GM19468 (cell line): ENCODE results near the gene PPP1R9B.

Experiments used
- ATAC-seq: cut with Tn5 transposase; IDR thresholded peaks from one replicate; pipeline ENCODE4 v1.9.1; 2021; ENCODE audit warnings: mild to moderate bottlenecking, moderate library complexity, moderate number of reproducible peaks; ENCODE audit not compliant: unreplicated experiment; ENCODE audit errors: extremely low read depth

Gene PPP1R9B

DNA sequence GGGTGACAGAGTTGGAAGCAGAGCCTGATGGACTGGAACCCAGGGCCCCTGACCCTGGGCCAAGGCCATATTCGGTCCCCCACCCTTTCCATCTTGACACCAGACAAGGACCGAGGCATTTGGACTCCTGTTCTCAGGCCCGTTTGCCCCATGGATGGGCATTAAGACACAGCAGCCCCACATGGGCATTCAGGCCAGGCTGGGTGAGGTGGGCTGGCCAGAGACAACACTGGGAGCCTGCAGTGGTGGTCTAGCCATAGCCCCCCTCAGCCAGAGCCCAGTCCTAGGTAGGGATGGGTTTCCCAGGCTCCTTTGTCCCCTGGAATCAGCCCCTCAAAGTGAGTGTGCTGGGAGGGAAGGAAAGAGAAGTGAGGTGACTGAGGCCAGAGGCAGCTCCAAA lies 53.7 kb downstream of the PPP1R9B start:
- no peak for ATAC-seq

DNA sequence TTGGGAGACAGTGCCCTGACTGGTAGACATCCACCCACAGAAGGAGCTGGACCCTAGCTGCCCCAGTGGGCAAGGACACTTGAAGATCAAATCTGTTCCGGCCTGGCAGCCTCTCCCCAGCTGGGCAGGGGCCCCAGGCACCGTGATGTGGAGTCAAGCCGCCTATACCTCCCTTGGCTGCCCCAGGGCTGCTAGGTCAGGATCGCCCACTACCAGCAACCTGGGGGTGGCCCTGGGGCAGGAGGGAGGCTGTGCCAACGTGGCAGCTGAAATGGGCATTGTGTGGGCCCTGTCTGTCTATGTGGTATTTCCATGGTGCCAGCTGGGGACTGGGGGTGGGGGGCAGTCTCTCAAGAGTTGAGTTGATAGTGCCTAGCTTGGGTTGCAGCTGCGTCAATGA lies 54.4 kb downstream of the PPP1R9B start:
- no peak for ATAC-seq

DNA sequence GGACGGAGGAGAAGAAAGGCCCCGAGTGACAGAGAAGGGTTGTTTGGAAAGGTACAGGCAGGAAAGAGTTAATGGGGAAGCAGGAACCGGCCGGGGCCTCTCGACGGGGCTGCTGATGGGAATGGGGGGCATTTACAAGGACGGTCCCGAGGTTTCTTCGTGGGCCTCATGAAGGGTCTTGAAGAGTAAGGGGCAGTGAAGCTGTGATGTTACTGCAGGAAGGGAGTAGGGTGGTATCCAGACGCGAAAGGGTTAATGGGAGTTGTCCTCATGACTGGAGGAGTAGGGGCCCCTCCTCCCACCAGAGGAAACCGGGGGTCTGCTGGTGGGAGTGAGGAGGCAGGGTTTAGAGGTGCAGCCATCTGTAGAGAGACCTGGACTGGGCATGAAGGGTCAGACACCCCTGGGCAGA lies 54.8 kb downstream of the PPP1R9B start:
- ATAC-seq, result no peak

DNA sequence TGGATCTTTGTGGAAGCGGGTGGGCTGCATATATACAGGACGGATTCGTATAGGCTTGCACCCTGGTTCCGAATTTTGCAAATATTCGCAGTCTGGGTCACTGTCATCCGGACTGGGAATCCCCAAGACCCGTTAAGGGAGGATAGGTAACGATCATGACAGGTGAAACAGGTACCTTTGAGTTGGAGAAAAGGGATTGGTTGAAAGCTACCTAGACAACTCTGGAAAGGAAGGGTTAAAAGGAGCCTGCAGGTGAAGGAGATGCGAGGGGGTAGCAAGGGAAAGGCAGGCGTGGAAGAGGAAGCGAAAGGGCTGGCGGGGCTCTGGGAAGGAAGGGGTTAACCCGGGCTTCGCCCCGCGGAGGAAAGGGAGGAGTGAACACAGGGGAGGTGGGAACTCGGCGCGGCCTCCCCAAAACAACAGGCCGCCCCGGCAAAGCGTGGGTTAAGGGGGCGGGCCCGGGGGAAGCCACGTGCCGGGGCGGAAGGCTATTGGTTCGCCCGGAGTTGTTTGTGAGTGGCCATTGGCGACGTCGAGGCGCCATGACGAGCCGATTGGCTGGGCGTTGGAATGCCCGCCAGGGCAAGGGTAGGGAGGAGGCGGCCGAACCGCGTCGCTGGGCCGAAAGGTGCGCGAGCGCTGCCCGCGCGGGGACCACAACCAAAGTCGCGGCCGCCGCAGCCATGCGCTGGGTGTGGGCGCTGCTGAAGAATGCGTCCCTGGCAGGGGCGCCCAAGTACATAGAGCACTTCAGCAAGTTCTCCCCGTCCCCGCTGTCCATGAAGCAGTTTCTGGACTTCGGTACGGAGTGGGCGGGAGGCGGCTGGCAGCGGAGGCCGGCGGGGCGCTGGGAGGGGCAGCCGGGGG lies 55.5 kb downstream of the PPP1R9B start, which contains the start of gene PDK2:
PDK2 (plus strand) TSS at position 599 of the 867 bp plus-strand sequence; CDS start at position 684, 85 bp downstream.
- peak; percentile 88 for ATAC-seq

DNA sequence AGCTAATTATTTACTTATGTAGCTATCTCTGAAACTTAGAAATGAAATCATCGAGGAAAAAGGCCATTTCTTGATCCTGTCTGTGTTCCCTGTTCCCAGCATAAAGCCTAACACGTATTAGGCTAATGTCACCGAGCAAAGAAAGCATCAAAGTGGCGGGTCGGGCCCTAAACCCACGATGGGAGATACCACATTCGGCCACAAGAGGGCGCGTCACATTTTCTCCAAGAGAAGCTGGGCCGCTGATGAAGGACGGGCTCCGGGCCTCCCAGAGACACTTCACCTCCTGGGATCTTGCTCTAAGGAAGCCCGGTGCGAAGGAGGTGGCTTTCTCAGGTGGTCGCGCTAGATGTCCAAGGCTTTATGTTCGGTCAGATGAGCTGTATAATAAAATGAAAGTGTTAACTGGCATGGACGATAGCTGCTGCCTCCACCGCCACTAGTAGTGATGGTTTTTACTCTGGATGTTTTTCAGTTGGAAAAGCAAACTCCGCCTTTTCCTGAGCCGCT lies 56.2 kb downstream of the PPP1R9B start:
- no peak for ATAC-seq

DNA sequence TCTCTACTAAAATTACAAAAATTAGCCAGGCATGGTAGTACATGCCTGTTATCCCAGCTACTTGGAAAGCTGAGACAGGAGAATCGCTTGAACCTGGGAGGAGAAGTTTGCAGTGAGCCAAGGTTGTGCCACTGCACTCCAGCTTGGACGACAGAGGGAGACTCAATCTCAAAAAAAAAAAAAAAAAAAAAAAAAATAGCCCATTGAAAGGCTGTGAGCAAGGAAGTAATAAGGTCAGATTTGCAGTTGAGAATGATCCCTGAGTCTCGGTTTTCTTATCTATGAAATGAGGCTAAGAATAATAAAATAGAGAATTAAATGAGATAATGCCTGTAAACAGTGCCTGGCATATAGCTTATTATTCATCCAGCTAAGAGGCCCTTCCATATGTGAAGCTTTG lies 56.7 kb downstream of the PPP1R9B start:
- ATAC-seq, result no peak

DNA sequence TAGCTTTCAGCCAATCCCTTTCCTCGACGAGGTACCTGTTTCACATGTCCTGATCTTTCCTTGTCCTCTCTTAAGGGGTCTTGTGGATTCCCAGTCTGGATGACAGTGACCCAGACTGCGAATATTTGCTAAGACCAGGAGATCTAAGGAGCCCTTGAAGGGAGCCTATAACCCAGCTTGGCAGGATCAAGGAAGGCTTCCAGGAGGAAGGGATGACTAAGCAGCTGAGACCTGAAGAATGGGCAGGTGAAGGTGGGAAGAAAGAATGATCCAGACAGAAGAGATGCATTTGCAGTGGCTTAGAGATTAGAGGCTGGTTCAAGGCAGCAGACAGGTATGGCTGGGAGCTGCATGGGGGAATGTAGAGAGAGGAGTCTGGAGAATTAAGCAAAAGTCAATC lies 57.2 kb downstream of the PPP1R9B start:
- no peak for ATAC-seq

DNA sequence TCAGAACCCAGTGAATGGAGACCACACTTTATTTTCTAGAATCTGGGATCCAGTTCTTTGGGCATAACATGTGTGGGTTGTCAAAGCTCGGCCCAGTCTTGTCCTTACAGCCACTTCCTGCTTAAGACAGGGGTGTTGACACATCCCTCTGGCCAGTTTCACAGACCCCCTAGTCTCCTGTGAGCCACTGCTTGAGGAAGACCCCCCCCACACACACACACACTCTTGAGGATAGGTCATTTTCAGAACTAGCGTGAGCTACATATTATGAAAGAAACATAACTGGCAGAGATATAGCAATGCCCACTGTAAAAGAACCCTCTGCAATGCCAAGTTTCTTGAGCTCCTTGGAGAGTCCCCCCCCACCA lies 58.6 kb downstream of the PPP1R9B start:
- ATAC-seq, result no peak

DNA sequence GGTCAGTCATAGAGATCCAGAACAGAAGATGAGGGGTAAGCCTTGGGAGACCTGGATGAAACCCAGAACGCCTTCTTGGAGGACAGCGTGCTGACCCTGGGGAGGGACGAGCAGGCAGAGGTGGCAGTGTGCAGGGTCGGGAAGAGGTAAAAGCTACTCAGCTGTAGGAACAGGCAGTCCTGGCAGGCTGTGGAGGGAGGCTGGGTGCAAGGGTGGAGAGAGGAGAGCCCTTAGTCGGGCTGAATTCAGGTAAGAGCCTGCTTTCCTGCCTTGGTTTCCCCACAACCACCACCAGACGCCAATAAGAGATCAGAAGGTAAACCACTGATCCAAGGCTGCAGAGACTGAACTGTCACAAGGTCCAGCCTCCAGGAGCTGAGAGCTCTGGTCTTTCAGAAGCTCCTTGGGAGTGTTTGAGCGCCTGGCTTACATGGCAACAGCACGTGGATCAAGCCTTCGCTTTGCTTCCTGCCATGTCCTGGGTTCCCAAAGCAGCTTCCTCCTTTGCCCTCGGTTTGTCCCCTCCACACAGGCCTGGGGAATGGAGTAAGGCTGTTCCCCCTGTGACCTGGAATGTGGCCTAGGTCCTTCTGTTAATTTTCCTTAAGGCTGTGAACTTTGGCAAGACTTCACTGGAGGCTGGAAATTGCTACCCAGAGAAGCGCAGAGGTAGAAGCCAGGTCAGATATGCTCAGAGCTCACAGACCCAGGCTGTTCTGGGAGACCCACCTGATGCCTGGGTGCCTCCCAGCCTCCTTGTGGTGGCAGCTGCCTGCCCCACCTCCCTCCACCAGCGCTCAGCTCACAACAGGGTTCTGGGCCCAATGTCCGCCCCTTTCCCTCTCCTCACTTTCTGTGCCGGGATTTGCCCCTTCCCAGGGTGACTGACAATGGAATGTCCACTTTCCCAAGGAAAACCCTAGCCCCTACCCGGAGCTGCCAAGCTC lies 59.2 kb downstream of the PPP1R9B start:
- ATAC-seq, result no peak

DNA sequence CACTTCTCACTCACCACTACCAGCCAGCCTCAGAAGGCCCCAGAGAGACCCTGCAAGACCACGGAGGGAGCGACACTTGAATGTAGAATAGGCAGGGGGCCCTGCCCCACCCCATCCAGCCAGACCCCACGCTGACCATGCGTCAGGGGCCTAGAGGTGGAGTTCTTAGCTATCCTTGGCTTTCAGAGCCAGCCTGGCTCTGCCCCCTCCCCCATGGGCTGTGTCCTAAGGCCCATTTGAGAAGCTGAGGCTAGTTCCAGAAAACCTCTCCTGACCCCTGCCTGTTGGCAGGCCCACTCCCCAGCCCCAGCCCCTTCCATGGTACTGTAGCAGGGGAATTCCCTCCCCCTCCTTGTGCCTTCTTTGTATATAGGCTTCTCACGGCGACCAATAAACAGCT lies 60.4 kb downstream of the PPP1R9B start:
- ATAC-seq, result no peak

DNA sequence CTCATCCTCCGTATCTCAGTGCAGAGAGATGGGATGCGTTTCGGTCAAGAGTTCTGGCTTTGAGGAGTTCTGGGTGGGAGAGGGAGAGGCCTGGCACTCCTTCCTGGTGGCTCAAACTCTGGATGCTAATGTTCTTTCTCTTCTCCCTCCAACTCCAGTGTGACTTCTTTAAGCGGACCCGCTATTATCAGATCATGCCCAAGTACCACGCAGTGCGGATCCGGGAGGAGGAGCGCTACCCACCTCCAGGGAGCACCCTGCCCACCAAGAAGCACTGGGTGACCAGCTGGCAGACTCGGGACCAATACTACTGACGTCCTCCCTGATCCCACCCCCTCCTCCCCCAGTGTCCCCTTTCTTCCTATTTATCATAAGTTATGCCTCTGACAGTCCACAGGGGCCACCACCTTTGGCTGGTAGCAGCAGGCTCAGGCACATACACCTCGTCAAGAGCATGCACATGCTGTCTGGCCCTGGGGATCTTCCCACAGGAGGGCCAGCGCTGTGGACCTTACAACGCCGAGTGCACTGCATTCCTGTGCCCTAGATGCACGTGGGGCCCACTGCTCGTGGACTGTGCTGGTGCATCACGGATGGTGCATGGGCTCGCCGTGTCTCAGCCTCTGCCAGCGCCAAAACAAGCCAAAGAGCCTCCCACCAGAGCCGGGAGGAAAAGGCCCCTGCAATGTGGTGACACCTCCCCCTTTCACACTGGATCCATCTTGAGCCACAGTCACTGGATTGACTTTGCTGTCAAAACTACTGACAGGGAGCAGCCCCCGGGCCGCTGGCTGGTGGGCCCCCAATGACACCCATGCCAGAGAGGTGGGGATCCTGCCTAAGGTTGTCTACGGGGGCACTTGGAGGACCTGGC lies 61.3 kb downstream of the PPP1R9B start:
- ATAC-seq, result no peak

DNA sequence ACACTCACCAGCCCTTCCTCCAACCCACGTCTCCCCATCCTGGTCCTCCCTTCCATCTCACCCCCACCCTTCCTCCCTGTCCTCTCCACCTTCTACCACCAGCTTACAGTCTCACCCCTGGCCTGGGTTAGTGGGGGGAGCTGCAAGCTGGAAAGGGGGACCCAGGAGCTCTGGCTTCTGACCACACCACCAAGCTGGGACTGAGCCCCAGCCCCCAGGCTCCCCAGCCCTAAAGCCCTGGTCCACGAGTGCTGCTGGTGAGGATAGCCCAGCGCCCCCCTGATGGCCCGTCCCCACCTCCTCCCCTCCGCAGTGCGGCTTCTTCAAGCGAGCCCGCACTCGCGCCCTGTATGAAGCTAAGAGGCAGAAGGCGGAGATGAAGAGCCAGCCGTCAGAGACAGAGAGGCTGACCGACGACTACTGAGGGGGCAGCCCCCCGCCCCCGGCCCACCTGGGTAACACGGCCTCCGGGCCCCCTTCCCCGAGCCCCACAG lies 62.5 kb downstream of the PPP1R9B start:
- ATAC-seq, result no peak

DNA sequence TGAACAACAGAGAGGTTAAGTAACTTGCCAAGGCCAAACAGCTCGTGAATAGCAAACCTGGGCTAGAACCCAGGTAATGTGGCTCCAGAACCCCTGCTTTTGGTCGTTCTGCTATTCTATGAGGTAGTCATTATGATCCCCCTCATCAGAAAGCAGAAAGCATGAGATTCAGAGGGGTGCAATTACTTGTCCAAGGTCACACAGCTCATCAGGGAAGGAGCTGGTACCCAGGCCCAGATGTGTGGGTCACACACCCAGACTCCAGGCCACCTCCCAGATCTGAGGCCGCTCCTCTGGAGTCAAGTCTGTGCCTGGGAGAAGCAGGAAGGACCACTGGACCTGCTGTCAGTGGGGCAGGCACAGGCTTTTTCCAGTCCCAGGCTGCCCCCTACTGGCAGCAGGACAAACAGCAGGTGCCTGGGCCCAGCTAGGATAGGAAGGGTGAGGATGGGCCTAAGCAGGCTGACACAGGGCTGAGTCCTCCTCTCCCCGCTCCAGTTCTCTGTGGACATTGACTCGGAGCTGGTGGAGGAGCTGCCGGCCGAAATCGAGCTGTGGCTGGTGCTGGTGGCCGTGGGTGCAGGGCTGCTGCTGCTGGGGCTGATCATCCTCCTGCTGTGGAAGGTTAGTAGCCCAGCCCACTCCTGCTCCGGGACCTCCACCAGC lies 63.1 kb downstream of the PPP1R9B start:
- no peak for ATAC-seq
